OCI-LY3 (cell line): ENCODE results near the gene ITGAE.

Experiments used
- H2AFZ ChIP-seq: fragments of 200-600, 300-600 bp; shearing (Covaris generic); 2 replicates; pipeline ENCODE4 v1.6.0; 2014; ENCODE audit warnings: antibody characterized with exemption, low read depth, low read length
- H3K27ac ChIP-seq: fragments of 200-600, 300-600 bp; sonication (generic); 2 replicates; pipeline ENCODE4 v1.5.1; 2014; ENCODE audit warnings: mild to moderate bottlenecking, low read length, moderate library complexity, mixed read lengths
- H3K27me3 ChIP-seq: fragments of 200-600, 300-600 bp; sonication (generic); 2 replicates; pipeline ENCODE4 v1.6.1; 2014; ENCODE audit warnings: low read depth, low read length, mixed read lengths
- H3K36me3 ChIP-seq: fragments of 200-600, 300-600 bp; sonication (generic); replicated peaks from 2 replicates; pipeline ENCODE3; 2014; ENCODE audit warnings: low read depth, low read length, mixed read lengths
- H3K4me1 ChIP-seq: fragments of 300-600, 200-600 bp; sonication (generic); 2 replicates; pipeline ENCODE4 v1.6.1; 2014; ENCODE audit warnings: low read length, mixed read lengths
- H3K4me2 ChIP-seq: fragments of 200-600, 300-600 bp; sonication (generic); 2 replicates; pipeline ENCODE4 v1.6.1; 2014; ENCODE audit warnings: low read length, mixed read lengths
- H3K4me3 ChIP-seq: fragments of 300-600, 200-600 bp; sonication (generic); 2 replicates; pipeline ENCODE4 v1.5.1; 2014; ENCODE audit warnings: antibody characterized with exemption, mild to moderate bottlenecking, low read length, moderate library complexity
- H3K79me2 ChIP-seq: fragments of 300-600, 200-600 bp; shearing (Covaris generic); 2 replicates; pipeline ENCODE4 v1.6.1; 2014; ENCODE audit warnings: mild to moderate bottlenecking, low read length, mixed read lengths
- H3K9ac ChIP-seq: fragments of 300-600, 200-600 bp; shearing (Covaris generic); 2 replicates; pipeline ENCODE4 v1.6.0; 2014; ENCODE audit warnings: mild to moderate bottlenecking, low read length, moderate library complexity
- H3K9me3 ChIP-seq: fragments of 200-600, 300-600 bp; shearing (Covaris generic); 2 replicates; pipeline ENCODE4 v1.6.1; 2014; ENCODE audit warnings: low read length, mixed read lengths; ENCODE audit not compliant: insufficient read depth
- H4K20me1 ChIP-seq: fragments of 200-600, 300-600 bp; sonication (generic); 2 replicates; pipeline ENCODE4 v1.6.1; 2016; ENCODE audit warnings: low read length, mixed read lengths; ENCODE audit not compliant: insufficient read depth
- CTCF ChIP-seq: fragments of 200-600, 300-600 bp; sonication (generic); IDR thresholded peaks from 2 replicates; pipeline ENCODE4 v1.5.1; 2014; ENCODE audit warnings: antibody characterized with exemption, low read length, low read depth
- EZH2phosphoT487 ChIP-seq: fragments of 200-600 bp; shearing (Covaris generic); IDR thresholded peaks from 2 replicates; pipeline ENCODE4 v1.6.1; 2018; ENCODE audit warnings: antibody characterized with exemption, mixed run types, low read depth

Gene ITGAE

GRCh38 chr17:3759597-3760216 is 41.3 kb downstream of the ITGAE start:
- no peaks in the 10 kb centered on the region for H3K36me3 ChIP-seq
- H3K4me2 ChIP-seq = no peak overlapping the region
- no peaks in the 10 kb centered on the region for H4K20me1 ChIP-seq
- no peak overlapping the region for H2AFZ ChIP-seq
- no peaks in the 10 kb centered on the region for H3K9me3 ChIP-seq
- peaks cover 4% of the 10 kb centered on the region; the same call in 1 of the 2 replicates for H3K4me1 ChIP-seq
- H3K27me3 ChIP-seq = no peaks in the 10 kb centered on the region
- no peak overlapping the region for H3K9ac ChIP-seq
- TF ChIP-seq CTCF (no peak), EZH2phosphoT487 (no peak)
- no peaks in the 10 kb centered on the region for H3K79me2 ChIP-seq
- H3K27ac ChIP-seq = no peak overlapping the region
- H3K4me3 ChIP-seq = no peak overlapping the region

- no peaks in the 10 kb centered on the region for H3K27me3 ChIP-seq
- no peak overlapping the region for H3K9ac ChIP-seq
- H2AFZ ChIP-seq = no peak overlapping the region
- H3K27ac ChIP-seq = no peak overlapping the region
- TF ChIP-seq EZH2phosphoT487 (no peak), CTCF (no peak)
- H4K20me1 ChIP-seq = no peaks in the 10 kb centered on the region
- H3K36me3 ChIP-seq = no peaks in the 10 kb centered on the region
- no peak overlapping the region for H3K4me3 ChIP-seq
- H3K4me2 ChIP-seq = no peak overlapping the region
- no peaks in the 10 kb centered on the region for H3K4me1 ChIP-seq
- H3K9me3 ChIP-seq = no peaks in the 10 kb centered on the region
- no peaks in the 10 kb centered on the region for H3K79me2 ChIP-seq
These were observed 45.5 kb downstream of the ITGAE start for GRCh38 chr17:3755335-3756030.

GRCh38 chr17:3754458-3755334 is 46.3 kb downstream of the ITGAE start:
- TF ChIP-seq EZH2phosphoT487 = no peak
- no peak for TF ChIP-seq CTCF
- no peaks in the 10 kb centered on the region for H3K27me3 ChIP-seq
- H3K27ac ChIP-seq = no peak overlapping the region
- H3K36me3 ChIP-seq = no peaks in the 10 kb centered on the region
- no peaks in the 10 kb centered on the region for H3K4me1 ChIP-seq
- H3K9me3 ChIP-seq = no peaks in the 10 kb centered on the region
- H4K20me1 ChIP-seq = no peaks in the 10 kb centered on the region
- H3K4me3 ChIP-seq = no peak overlapping the region
- H3K4me2 ChIP-seq = no peak overlapping the region
- H3K9ac ChIP-seq = no peak overlapping the region
- no peaks in the 10 kb centered on the region for H3K79me2 ChIP-seq
- no peak overlapping the region for H2AFZ ChIP-seq

DNA sequence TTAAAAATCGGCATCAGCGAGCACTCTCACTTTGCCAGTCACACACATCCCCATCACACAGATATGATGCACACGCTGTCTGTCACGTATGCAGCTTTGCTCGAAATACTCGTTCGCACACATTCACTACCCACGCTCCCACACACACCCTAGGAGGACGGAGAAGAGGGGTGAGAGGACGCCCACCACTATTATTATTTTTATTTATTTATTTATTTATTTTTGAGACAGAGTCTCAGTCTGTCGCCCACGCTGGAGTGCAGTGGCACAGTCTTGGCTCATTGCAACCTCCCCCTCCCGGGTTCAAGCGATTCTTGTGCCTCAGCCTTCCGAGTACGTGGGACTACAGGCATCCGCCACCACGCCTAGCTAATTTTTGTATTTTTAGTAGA is 46.9 kb downstream of the ITGAE start:
- no peak for TF ChIP-seq EZH2phosphoT487
- TF ChIP-seq CTCF = no peak

More for the DNA sequence above, 46.9 kb downstream of the ITGAE start:
- H3K9me3 ChIP-seq = no peaks in the 10 kb centered on the region
- H3K4me1 ChIP-seq = no peaks in the 10 kb centered on the region
- no peaks in the 10 kb centered on the region for H4K20me1 ChIP-seq
- no peaks in the 10 kb centered on the region for H3K36me3 ChIP-seq
- H3K27ac ChIP-seq = no peak overlapping the region
- H3K4me2 ChIP-seq = no peak overlapping the region
- no peak overlapping the region for H3K4me3 ChIP-seq
- H3K27me3 ChIP-seq = no peaks in the 10 kb centered on the region
- no peak overlapping the region for H2AFZ ChIP-seq
- no peaks in the 10 kb centered on the region for H3K79me2 ChIP-seq
- no peak overlapping the region for H3K9ac ChIP-seq
